ENCODE results near the gene A2ML1. TPM values are rescaled to one million over a fixed set of nuclear protein-coding genes. Genes with fewer than 3 reads are reported as not detected.

A2ML1 gene
- total RNA-seq, 1 experiment from 2014 or later = not detected

DNA sequence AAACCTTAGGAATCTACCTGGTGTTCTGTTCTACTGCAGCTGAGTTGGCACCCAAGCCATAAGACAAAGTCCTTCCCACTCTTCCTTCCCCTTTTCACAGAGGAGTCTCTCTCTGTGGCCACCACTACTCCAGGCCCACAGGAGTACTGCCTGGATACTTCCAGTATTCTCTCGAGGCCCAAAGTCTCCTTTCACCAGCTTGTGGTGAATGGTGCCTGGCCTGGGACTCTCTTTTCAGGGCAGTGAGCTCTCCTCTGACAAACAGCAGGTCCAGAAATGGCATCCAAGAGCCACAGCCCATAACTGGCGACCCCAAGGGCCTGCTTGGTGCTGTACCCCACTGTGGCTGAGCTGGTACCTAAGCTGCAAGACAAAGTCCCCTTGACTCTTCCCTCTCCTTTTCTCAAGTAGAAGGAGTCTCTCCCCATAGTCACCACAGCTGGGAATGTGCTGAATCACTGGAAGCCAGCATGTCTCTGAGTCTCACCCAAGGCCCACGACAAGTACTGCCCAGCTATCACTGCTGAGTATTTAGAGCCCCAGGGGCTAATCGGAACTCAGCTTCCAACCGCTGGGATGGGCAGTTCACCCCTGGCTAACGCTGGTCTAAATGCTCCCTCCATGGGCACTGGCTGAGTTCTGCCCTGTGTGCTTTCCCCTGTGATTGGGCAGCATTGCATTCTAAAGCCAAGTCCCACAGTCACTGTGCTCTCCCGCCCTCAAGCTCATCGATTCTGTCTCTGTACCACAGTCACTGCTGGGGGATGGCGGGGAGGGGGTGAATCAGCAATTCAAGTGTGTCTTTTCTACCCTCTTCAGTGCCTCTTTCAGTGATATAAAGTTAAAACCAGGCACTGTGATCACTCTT lies 6.1 kb downstream of the A2ML1 start:
- Histone ChIP-seq H3K9me3 (replicated peaks) (no peaks in the 10 kb centered on the region; the same call in 1 of the 2 replicates), H3K36me3 (no peaks in the 10 kb centered on the region), H3K27ac (no peak overlapping the region), H3K4me3 (no peak overlapping the region), H3K4me1 (no peaks in the 10 kb centered on the region), H3K27me3 (no peaks in the 10 kb centered on the region)
- DNase-seq = no peak

DNA sequence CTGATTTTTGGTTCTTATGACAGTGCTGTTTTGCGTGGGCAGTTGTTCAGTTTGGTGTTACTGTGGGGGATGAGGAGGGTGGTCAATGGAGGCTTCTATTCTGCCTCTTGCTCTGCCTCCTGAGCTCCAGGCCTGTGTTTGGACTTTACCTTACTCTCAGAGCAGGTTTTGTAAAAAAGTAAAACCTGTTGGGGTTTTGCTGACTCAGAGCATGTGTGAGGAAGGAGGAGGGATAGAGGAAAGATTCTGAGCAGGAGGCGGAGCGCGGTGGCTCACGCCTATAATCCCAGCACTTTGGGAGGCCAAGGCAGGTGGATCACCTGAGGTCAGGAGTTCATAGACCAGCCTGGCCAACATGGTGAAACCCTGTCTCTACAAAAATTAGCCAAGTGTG lies 6.7 kb downstream of the A2ML1 start:
- no peak for DNase-seq
- no peaks in the 10 kb centered on the region for H3K36me3 ChIP-seq

DNA sequence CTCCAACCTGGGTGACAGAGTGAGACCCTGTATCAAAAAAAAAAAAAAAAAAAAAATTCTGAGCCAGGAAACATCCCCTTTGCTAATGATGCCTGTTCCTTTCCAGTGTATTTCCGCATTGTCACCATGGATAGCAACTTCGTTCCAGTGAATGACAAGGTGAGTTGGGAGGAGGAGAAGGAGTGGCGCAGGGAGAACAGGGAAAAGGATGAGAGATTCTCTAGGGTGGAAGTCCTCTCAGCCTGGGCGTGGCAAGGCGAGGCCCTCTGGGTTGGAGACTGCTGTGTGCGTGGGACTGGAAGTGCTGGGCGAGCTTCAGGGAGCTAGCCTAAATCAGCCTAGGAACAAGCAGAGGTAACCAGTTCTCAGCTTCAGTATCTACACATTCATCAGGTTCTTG lies 7.2 kb downstream of the A2ML1 start:
- H3K4me1 ChIP-seq = no peaks in the 10 kb centered on the region
- no peak overlapping the region for H3K27ac ChIP-seq

More for the DNA sequence above, 6.7 kb downstream of the A2ML1 start:
- Histone ChIP-seq H3K27ac (no peak overlapping the region), H3K4me1 (no peaks in the 10 kb centered on the region), H3K4me3 (no peak overlapping the region), H3K9me3 (replicated peaks) (no peaks in the 10 kb centered on the region; the same call in 1 of the 2 replicates), H3K27me3 (no peaks in the 10 kb centered on the region)

DNA sequence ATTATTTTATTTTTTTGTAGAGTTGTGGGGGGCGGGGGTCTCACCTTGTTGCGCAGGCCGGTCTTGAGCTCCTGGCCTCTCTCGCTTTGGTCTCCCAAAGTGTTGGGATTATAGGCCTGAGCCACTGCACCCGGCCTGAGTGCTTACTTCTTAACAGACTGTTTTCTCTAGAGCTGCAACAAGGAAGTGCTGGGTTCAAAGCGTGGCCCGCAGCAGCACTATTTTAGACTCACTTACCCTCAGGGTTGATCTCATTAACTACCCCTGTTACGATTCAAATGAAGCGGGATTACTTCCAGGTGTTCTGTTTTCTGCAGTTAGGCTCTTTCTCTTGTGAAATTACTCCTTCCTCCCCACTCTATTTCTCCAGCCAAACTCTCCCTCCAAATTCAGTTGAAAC lies 8.7 kb downstream of the A2ML1 start:
- Histone ChIP-seq H3K9me3 (replicated peaks) (no peaks in the 10 kb centered on the region), H3K4me3 (no peak overlapping the region), H3K36me3 (no peaks in the 10 kb centered on the region), H3K4me1 (no peaks in the 10 kb centered on the region), H3K27ac (no peak overlapping the region), H3K27me3 (no peaks in the 10 kb centered on the region)
- DNase-seq = no peak

More for the DNA sequence above, 7.2 kb downstream of the A2ML1 start:
- Histone ChIP-seq H3K27me3 (no peaks in the 10 kb centered on the region), H3K9me3 (replicated peaks) (no peaks in the 10 kb centered on the region; the same call in 1 of the 2 replicates), H3K36me3 (no peaks in the 10 kb centered on the region), H3K4me3 (no peak overlapping the region)
- DNase-seq = no peak

DNA sequence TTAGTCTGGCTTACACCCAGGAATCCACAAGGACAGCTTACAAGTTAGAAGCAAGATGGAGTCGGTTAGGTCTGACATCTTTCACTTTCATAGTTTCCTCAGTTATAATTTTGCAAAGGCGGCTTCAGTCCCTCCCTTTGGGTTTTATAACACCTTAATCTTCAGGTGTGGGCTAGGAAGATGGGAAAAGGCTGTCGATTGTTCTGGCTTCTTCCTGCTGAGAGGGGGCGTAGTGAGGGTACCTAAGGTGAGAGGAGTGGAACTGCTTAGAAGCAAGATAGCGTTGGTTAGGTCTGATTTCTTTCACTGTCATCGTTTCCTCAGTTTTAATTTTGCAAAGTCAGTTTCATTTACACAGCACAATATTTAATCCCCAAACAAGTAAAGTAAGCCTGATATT lies 10.1 kb downstream of the A2ML1 start:
- Histone ChIP-seq H3K4me3 (no peak overlapping the region), H3K4me1 (no peaks in the 10 kb centered on the region), H3K36me3 (no peaks in the 10 kb centered on the region), H3K27ac (no peak overlapping the region), H3K9me3 (replicated peaks) (no peaks in the 10 kb centered on the region), H3K27me3 (no peaks in the 10 kb centered on the region)
- DNase-seq = no peak

DNA sequence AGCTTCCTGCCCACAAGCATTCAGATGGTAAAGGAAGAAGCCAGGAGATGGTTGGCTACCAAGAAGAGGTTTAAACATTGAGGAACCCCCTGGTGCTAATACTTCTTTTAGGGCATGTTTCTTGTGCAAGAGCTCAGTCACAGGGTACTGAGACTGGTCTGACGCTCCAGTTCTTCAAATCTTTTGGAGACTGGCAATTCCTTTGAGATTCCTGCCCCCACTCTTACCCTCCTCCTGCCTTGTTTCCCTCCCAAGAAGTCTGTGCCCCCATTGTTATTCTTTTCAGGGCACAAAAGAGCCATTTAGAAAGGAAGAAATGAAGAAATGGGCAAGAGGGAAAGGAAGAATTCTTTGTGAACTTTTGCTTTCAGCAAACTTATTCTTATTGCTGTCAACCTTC lies 11.8 kb downstream of the A2ML1 start:
- no peak overlapping the region for H3K27ac ChIP-seq
- no peak overlapping the region for H3K4me3 ChIP-seq
- no peaks in the 10 kb centered on the region for H3K4me1 ChIP-seq
- H3K27me3 ChIP-seq = no peaks in the 10 kb centered on the region
- no peaks in the 10 kb centered on the region for H3K9me3 ChIP-seq (replicated peaks)
- no peaks in the 10 kb centered on the region for H3K36me3 ChIP-seq
- DNase-seq = no peak

DNA sequence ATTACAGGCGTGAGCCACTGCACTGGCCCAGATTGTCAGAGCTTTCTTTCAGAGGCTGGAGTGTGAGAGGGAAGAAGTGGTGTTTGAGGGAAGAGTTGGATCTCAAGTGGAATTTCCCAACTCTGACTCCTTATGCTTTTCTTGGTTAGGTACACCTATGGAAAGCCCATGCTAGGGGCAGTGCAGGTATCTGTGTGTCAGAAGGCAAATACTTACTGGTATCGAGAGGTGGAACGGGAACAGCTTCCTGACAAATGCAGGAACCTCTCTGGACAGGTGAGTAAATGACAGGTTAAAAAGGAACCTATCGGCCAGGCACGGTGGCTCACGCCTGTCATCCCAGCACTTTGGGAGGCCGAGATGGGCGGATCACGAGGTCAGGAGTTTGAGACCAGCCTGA lies 14.9 kb downstream of the A2ML1 start:
- Histone ChIP-seq H3K27ac (no peak overlapping the region), H3K9me3 (replicated peaks) (no peaks in the 10 kb centered on the region)

DNA sequence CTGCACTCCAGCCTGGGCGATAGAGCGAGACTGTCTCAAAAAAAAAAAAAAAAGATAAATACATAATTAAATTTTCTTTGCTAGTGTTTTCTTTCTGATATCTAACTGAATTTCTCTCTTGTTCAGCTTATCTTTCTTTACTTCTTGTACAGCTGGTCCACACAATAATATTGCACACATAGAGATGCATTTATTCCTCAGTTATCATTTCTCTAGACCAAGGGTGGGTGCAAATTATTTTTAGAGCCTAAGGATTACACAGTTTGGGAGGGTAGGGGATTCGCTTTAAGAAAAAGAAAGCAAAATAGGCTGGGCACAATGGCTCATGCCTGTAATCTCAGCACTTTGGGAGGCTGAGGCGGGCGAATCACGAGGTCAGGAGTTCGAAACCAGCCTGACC lies 17.9 kb downstream of the A2ML1 start:
- Histone ChIP-seq H3K27me3 (no peaks in the 10 kb centered on the region), H3K27ac (no peak overlapping the region), H3K9me3 (replicated peaks) (no peaks in the 10 kb centered on the region), H3K4me3 (no peak overlapping the region), H3K4me1 (no peaks in the 10 kb centered on the region), H3K36me3 (no peaks in the 10 kb centered on the region)
- no peak for DNase-seq

More for the DNA sequence above, 14.9 kb downstream of the A2ML1 start:
- no peak overlapping the region for H3K4me3 ChIP-seq
- no peaks in the 10 kb centered on the region for H3K27me3 ChIP-seq
- no peak for DNase-seq
- H3K36me3 ChIP-seq = no peaks in the 10 kb centered on the region
- no peaks in the 10 kb centered on the region for H3K4me1 ChIP-seq

DNA sequence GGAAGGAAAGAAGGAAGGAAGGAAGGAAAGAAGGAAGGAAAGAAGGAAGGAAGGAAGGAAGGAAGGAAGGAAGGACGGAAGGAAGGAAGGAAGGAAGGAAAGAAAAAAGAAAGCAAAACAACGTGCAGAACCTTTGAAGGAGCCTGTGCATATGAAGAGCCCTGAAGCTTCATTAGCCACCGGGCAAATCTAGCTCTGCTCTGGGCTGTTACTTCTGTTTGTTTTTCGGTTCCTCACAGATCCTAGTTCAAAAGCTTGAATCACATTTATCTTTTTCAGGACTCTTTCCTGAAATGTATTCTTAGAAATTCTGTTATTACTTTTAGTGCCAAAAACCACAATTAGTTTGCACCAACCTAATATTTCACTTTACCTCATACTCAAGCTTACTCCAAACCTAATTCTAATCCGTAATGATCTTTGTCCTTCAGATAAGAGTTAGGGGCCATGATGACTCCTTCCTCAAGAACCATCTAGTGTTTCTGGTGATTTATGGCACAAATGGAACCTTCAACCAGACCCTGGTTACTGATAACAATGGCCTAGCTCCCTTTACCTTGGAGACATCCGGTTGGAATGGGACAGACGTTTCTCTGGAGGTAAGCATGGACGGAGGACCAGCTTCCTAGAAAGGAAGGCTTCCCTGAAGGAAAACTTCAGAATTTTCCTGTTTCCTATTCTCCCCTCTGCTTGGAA lies 18.7 kb downstream of the A2ML1 start:
- no peaks in the 10 kb centered on the region for H3K4me1 ChIP-seq
- DNase-seq = no peak
- no peaks in the 10 kb centered on the region for H3K9me3 ChIP-seq (replicated peaks)
- no peak overlapping the region for H3K4me3 ChIP-seq
- H3K27ac ChIP-seq = no peak overlapping the region
- H3K36me3 ChIP-seq = no peaks in the 10 kb centered on the region
- H3K27me3 ChIP-seq = no peaks in the 10 kb centered on the region

DNA sequence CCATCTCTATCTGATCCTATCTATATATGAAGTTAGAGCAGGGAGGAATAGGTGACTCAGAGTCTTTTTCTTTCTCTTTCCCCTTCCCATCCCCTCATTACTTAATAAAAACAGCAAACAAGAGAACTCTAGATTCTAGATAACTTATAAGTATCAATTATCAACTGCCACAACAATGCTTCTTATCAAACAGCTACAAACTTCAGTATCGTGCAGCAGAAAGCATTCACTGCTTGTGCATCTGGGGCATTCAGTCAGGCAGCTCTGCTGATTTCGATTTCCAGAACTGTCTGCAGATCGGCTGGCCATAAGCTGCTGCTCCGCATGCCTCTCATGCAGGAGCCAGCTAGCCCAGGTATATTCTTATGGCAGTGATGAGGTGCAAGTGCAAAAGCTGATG lies 19.4 kb downstream of the A2ML1 start:
- no peak overlapping the region for H3K4me3 ChIP-seq
- H3K27ac ChIP-seq = no peak overlapping the region
- H3K27me3 ChIP-seq = no peaks in the 10 kb centered on the region
- H3K9me3 ChIP-seq (replicated peaks) = no peaks in the 10 kb centered on the region
- H3K4me1 ChIP-seq = no peaks in the 10 kb centered on the region
- H3K36me3 ChIP-seq = no peaks in the 10 kb centered on the region
- no peak for DNase-seq

DNA sequence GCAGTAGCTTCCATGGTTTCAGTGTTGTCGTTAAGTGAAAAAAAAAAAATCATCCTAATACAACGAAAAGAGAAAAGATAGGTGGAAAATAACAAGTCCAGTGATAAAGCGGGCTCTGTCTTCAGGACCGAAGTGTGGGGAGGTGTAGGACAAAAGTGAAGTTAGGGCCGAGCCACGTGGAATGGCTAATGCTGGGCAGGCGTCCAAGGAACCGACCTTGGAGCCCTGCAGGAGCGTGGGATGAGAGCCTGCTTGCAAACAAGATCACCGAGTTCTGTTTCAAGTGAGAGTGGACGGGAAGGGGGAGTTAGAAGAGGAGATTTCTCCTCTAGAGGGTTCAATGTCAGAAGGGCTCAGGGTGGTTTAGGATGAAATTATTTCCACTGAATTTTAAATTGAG lies 22.2 kb downstream of the A2ML1 start:
- no peaks in the 10 kb centered on the region for H3K27me3 ChIP-seq
- no peak overlapping the region for H3K27ac ChIP-seq
- no peaks in the 10 kb centered on the region for H3K4me1 ChIP-seq
- no peaks in the 10 kb centered on the region for H3K9me3 ChIP-seq (replicated peaks)
- no peak for DNase-seq
- H3K4me3 ChIP-seq = no peak overlapping the region
- H3K36me3 ChIP-seq = no peaks in the 10 kb centered on the region

DNA sequence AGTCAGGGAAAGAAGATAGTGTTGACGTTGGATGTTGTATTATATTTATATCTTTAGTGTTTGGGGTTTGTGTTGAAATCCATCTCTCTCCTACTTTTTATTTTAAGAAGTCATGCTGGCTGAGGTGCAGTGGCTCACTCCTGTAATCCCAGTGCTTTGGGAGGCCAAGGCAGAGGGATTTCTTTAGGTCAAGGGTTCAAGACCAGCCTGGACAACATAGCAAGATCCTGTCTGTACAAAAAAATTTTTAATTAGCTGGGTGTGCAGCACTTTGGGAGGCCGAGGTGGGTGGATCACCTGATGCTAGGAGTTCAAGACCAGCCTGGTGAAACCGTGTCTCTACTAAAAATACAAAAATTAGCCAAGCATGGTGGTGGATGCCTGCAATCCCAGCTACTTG lies 23.9 kb downstream of the A2ML1 start:
- H3K36me3 ChIP-seq = no peaks in the 10 kb centered on the region
- no peaks in the 10 kb centered on the region for H3K27me3 ChIP-seq
- H3K9me3 ChIP-seq (replicated peaks) = no peaks in the 10 kb centered on the region
- no peak for DNase-seq
- H3K27ac ChIP-seq = no peak overlapping the region
- no peak overlapping the region for H3K4me3 ChIP-seq
- H3K4me1 ChIP-seq = no peaks in the 10 kb centered on the region

DNA sequence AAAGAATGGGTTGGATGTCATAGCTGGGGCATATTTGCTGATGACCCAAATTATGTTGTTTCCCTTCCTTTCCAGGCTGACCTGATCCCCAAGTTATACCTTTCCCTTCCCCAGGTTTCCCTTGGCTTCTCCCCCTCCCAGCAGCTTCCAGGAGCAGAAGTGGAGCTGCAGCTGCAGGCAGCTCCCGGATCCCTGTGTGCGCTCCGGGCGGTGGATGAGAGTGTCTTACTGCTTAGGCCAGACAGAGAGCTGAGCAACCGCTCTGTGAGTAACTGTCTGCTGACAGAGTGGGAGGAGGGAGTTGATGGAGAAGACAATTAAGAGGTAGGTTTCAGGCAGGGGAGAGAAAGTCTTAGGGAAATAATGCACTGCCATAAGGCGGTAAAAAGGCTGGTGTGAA lies 25.0 kb downstream of the A2ML1 start:
- Histone ChIP-seq H3K9me3 (replicated peaks) (no peaks in the 10 kb centered on the region), H3K27me3 (no peaks in the 10 kb centered on the region), H3K36me3 (no peaks in the 10 kb centered on the region), H3K4me3 (no peak overlapping the region), H3K4me1 (no peaks in the 10 kb centered on the region), H3K27ac (no peak overlapping the region)
- DNase-seq = no peak

DNA sequence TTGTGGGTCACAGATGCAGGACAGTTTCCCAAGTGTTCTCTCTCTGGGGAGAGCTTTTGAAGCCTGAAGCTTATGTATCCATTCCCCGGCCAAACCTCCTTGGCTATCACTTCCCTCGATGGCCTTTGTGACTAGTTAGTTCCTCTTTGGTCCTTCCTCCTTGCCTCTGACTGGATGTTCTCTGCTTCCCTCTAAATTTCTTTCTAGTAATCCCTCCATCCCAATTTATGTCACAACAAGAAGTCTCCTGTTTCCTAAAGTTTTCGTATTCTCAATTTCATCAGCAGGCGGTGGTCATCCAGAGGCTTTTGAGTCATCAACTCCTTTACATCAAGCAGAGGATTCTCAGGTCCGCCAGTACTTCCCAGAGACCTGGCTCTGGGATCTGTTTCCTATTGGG lies 27.5 kb downstream of the A2ML1 start:
- H3K4me3 ChIP-seq = no peak overlapping the region
- no peak for DNase-seq
- H3K27ac ChIP-seq = no peak overlapping the region
- no peaks in the 10 kb centered on the region for H3K36me3 ChIP-seq
- no peaks in the 10 kb centered on the region for H3K9me3 ChIP-seq (replicated peaks)
- no peaks in the 10 kb centered on the region for H3K4me1 ChIP-seq
- H3K27me3 ChIP-seq = no peaks in the 10 kb centered on the region

DNA sequence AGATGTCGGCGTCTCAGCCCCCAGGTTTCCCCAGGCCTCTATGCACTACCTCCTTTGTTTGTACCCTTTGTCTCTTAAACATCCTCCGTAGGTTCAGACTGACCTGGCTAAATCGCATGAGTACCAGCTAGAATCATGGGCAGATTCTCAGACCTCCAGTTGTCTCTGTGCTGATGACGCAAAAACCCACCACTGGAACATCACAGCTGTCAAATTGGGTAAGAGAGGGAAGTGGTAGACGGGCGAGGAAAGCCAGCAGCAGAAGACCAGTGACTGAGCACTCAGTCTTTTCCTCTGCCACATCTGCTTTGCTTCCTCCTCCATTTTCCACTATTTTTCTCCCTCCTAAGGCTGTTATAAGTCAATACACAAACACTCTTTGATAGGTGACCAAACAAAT lies 29.7 kb downstream of the A2ML1 start:
- H3K27ac ChIP-seq = no peak overlapping the region
- H3K4me3 ChIP-seq = no peak overlapping the region
- no peak for DNase-seq
- no peaks in the 10 kb centered on the region for H3K27me3 ChIP-seq
- H3K9me3 ChIP-seq (replicated peaks) = no peaks in the 10 kb centered on the region
- H3K4me1 ChIP-seq = no peaks in the 10 kb centered on the region
- no peaks in the 10 kb centered on the region for H3K36me3 ChIP-seq
